Daoy (cell line): ENCODE measurements around the gene RXFP4. TPM values are rescaled to one million over a fixed set of nuclear protein-coding genes. Genes with fewer than 3 reads are reported as not detected.
"Not testable (repeated sequence)": the region's sequence is repeated elsewhere in the genome, so short reads cannot be mapped to it uniquely, and the experiment has no call there.

Experiments used
- DNase-seq: peaks from one replicate; pipeline ENCODE4 v3.0.0-alpha.2; 2015; ENCODE audit warnings: low read depth
- total RNA-seq: library from RNA; depleted of rRNA; stranded (reverse); fragments of >200 nt; shearing (Covaris generic); gene quantifications from 2 replicates; pipeline ENCODE4 v1.2.3, GENCODE V29; 2014; rRNA removed

The RXFP4 gene
- total RNA-seq, 1 experiment from 2014 or later: not detected

DNA sequence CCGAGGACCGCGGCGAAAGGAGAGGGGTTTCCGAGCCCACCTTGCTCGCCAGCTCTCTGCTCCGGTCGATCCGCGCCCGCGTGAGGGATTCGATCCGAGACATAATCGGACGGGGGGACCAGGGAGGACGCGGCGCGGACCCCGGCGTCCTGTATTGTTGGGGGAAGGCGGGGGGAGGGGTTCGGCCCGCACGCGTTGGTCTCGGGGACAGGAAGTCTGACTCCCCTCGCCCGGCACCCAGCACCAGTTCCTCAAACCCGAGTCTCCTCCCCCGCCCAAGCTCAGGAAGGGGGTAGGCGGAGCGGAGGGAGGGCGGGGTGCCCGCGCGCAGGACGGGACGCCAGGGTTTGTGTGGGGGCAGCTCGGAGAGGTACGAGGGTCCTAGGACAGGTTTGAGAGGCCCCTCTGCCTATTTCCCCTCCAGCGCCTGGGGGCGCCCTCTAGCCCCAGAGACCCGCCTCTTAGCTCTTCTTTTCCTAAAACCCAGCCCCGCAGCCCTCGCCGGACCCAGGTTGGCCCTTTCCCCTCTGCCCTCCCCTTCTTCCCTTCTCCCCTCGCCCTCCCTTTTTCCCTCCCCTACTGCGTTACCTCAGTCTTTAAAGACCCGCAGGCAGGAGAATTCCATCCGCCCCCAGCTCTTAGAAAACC, 37.0 kb downstream of the RXFP4 start, which contains the start of gene ARHGEF2:
Gene ARHGEF2, minus strand, starts transcription at position 223 of the 648 bp plus-strand sequence. Its CDS starts 120 bp downstream, at position 103.
- DNase-seq: peak; percentile 87

- peak; percentile 50 for DNase-seq
Measured at GRCh38 chr1:155978973-155979429, 37.6 kb downstream of the RXFP4 start.

GRCh38 chr1:155979597-155980343, 38.3 kb downstream of the RXFP4 start:
- DNase-seq: no peak

DNA sequence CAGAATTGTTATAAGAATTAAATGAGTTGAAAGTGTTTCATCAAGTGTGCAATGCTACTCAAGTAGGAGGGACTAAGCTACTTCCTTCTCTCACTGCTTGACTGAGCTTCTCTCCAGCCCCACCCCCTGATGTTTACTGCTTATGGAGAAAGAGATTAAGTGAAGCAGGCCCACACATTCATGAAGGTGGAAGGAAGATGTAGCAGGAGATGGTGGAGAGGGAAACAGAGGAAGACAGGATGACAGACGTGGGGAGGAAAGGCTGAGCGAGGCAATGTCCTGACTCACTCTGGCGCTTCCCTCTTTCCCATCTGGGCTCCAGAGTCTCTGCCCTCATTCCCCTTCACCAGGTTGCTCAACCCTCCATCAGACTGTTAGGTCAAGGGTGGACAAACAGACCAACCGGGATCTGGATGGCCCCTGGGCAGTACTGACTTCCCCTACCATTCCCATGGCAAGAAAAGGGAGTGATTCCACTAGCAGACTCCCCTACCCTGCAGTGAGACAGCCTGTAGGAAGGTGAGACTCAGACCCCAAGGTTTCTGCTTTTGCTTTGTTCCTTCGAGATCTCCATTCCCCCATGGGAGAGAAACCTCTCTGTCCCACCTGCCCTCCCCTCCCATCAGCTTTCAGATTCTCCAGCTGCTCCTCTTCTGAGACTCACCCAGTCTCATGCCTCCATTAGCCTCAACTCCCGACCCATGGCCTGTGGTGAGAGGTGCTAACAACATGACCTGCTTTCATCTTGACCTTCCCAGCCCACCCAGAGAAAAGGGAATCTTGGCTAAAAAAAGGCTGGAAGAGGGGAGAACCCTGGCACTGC, 40.0 kb downstream of the RXFP4 start:
- peak; percentile 65 for DNase-seq

DNA sequence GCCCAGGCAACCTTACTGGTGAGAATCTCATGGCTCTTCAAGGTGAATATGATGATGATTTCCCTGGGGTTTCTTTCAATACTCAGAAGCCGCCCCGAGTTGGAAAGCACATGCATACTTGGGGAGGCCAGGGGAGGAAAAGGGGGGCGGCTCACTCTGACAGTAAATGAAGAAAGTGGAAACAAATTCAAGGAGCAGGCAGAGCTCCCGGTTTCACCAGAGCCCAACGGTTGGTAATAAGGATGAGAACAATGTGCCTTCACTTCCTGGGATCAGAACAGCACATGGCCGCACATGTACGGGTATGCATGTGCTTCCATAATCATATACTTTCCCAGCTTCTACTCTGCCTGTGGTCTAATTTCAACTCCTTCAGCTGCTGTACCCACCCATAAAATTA, 40.7 kb downstream of the RXFP4 start:
- DNase-seq: no peak

DNA sequence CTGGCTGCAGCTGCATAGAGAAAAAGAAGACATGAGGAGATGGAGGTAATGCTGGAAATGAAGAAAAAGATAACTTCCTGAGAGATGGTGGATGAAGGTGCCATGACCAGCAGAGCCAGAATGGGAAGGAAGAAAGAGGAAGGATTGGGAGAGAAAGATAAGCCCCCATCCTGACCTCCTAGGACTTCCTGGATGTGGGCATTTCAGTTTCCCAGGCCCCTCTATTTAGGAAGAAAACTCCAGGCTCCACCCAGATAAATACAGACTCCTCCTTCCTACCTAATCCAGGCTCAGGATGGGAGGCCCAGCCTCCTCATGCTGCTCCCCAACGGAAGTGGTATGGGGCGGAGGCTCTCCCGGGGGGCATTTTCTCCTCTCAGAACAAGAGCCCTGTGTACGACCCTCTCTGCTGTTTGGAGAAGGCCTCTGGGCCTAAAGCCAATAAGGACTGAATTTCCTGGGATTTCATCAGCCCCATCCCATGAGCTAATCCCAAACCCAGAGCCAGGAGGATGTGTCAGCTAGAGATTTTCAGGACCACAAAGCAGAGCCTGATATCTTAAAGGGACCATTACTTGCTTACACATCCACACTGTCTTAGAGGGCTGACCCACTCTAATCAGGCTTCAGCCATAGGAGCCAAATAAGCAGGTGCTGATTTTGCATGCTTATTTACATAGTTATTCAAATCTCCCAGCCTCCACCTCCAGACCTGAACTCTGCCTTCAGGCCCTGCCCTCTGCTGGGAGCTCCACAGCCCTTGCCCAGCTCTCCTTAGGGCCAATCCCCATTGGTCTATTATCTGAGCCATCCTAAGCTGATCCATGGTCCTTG, 42.0 kb downstream of the RXFP4 start:
- DNase-seq: peak; percentile 92

DNA sequence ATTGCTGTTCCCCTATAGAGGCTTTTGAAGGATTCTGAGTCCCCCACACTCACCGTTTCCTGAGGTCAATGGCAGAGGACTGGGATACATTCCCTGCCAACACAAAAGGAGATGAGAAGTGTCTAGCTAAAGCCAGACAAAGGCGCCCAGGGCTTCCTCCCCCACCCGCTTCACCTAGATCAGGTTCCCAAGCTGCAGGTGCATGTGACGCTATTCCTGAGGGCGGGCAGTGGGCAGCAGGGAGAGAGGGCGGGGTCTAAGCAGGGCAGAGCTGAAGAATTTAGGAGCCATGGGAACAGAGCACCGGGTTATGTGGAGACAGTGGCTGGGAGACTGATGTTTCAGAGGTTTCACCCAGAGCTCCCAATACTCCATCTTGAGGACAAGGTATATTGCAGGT, 42.9 kb downstream of the RXFP4 start:
- DNase-seq: no peak

GRCh38 chr1:155984903-155985645, 43.6 kb downstream of the RXFP4 start:
- not testable (repeated sequence) for DNase-seq

DNA sequence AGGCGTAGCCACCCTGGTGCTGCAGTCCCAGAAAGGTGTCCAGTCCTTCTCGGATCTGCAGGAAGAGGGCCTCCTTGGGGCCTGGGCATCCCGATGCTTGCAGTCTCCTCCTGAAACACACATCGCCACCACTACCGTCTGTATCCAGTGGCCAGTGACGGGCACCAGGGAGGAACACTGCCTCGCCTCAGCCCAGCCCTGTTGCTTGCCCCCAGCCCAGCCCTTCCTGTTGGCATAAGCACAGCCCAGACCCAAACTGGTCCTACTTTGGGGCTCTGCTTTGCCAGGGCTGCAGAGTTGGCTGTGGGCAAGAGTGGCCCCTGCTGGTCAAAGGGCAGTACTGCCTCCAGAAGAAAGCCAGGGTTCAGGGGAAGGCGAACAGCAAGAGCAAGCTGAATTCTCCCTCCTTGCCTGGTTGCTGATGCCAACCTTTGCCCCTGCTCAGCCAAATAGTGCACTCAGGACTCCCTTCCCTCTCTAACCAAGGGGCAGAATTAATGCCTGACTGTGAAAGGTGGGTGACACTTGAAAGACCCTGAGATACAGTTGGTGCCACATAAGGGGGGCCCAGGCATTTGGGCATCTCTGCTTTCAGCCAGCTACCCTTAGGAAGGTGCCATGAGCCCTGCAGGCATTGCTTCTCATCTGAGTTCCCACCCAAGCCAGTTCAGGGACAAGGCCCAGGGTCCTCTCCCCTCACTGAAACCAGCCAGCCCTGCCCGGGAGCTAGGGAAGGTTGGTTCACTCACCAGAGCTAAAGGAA, 48.0 kb downstream of the RXFP4 start:
- DNase-seq: peak; percentile 70

DNA sequence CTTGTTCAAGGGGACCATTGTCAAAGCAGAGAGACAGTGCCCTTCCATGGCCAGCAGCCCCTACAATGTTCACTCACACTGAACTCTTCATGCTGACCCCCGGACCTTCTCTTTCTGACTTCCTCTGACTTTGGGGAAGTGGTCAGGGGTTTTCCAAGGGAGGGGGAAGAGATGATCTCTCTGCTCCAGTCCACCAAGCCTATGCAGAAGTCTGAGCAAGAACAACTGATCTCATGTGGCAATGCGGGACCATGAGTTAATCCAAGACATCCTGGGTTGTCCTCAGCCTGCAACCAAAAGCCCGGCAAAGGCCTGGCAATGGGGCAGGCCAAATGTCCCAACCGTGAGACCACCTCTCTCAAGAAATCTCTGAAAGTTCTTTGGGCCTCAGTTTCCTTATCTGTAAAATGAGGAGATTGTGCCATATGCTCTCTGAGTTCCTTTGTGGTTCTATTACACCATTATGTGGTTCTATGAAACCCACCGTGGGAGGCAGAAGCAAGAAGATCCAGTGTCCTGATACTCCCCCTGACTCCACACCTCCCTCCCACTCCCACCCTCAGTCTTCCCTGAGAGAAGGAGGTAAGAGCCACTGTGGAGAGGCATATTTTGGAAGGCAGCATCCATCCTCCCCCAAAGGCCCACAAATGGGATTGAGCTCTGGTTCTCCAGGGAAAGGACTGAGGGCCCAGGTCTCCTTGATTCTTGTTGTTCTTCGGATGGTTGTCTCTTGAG, 48.7 kb downstream of the RXFP4 start:
- no peak for DNase-seq

Other genes starting within 250 kb of the RXFP4 start
- gene GON4L, start 84.4 kb upstream of the RXFP4 start, total RNA-seq: 16.0 and 22.5 TPM in 2 replicates
- 7.4 and 12.8 TPM in 2 replicates for gene SYT11, start 82.1 kb upstream of the RXFP4 start, total RNA-seq
- 22.4 and 26.6 TPM in 2 replicates for gene RIT1, start 30.3 kb upstream of the RXFP4 start, total RNA-seq
- gene KHDC4, start 7.2 kb upstream of the RXFP4 start, total RNA-seq: 45.8 and 58.2 TPM in 2 replicates
- gene ARHGEF2, start 36.9 kb downstream of the RXFP4 start, total RNA-seq: 66.0 and 67.8 TPM in 2 replicates
- gene SSR2, start 79.3 kb downstream of the RXFP4 start, total RNA-seq: 657 and 799 TPM in 2 replicates
- 22.7 and 28.5 TPM in 2 replicates for gene UBQLN4, start 112.2 kb downstream of the RXFP4 start, total RNA-seq
- gene LAMTOR2, start 113.1 kb downstream of the RXFP4 start, total RNA-seq: 29.8 and 53.9 TPM in 2 replicates
- not detected in 2 replicates for gene RAB25, start 119.5 kb downstream of the RXFP4 start, total RNA-seq
- 5.3 and 12.8 TPM in 2 replicates for gene MEX3A, start 140.8 kb downstream of the RXFP4 start, total RNA-seq
- gene LMNA, start 173.1 kb downstream of the RXFP4 start, total RNA-seq: 708 and 737 TPM in 2 replicates
- 0.29 and 0.68 TPM in 2 replicates for gene SEMA4A, start 211.9 kb downstream of the RXFP4 start, total RNA-seq